HT1080 (cell line): ENCODE results near the gene NTPCR. TPM values are rescaled to one million over a fixed set of nuclear protein-coding genes. Genes with fewer than 3 reads are reported as not detected.
"Not testable (repeated sequence)": the region's sequence is repeated elsewhere in the genome, so short reads cannot be mapped to it uniquely, and the experiment has no call there.

Experiments
- DNase-seq: peaks from one replicate; pipeline ENCODE4 v3.0.0-alpha.2; 2015; ENCODE audit warnings: low read depth
- total RNA-seq: library from RNA; depleted of rRNA; stranded (reverse); fragments of >200 nt; shearing (Covaris generic); gene quantifications from 2 replicates; pipeline ENCODE4 v1.2.3, GENCODE V29; 2014

NTPCR gene
- total RNA-seq, 1 experiment from 2014 or later: 41.1 TPM

GRCh38 chr1:232925421-232926220 is 24.8 kb upstream of the NTPCR start:
- DNase-seq: no peak

- DNase-seq: not testable (repeated sequence)
Observed at GRCh38 chr1:232927166-232927565, 23.2 kb upstream of the NTPCR start.

GRCh38 chr1:232927830-232928505 is 22.4 kb upstream of the NTPCR start:
- DNase-seq: no peak

- DNase-seq: no peak
Observed at GRCh38 chr1:232932486-232933425, 17.7 kb upstream of the NTPCR start.

GRCh38 chr1:232936941-232937340 is 13.5 kb upstream of the NTPCR start:
- DNase-seq: no peak

- DNase-seq: no peak
Observed at GRCh38 chr1:232937741-232938375, 12.6 kb upstream of the NTPCR start.

- no peak for DNase-seq
Observed at GRCh38 chr1:232938926-232939325, 11.5 kb upstream of the NTPCR start.

GRCh38 chr1:232939748-232940147 is 10.7 kb upstream of the NTPCR start:
- no peak for DNase-seq

- DNase-seq: no peak
Observed at GRCh38 chr1:232940262-232940661, 10.1 kb upstream of the NTPCR start.

GRCh38 chr1:232942413-232943294 is 7.8 kb upstream of the NTPCR start:
- no peak for DNase-seq

- DNase-seq: no peak
Observed at GRCh38 chr1:232943679-232944252, 6.6 kb upstream of the NTPCR start.

GRCh38 chr1:232944347-232944746 is 6.1 kb upstream of the NTPCR start:
- peak; percentile 20 for DNase-seq

- DNase-seq: no peak
Observed at GRCh38 chr1:232949636-232950196, 695 bp upstream of the NTPCR start.

- peak; percentile 11 for DNase-seq
Observed at GRCh38 chr1:232951180-232951579, 769 bp downstream of the NTPCR start.

- no peak for DNase-seq
Observed at GRCh38 chr1:232951605-232952004, 1.2 kb downstream of the NTPCR start.

- DNase-seq: peak; percentile 66
Observed at GRCh38 chr1:232952514-232953499, 2.4 kb downstream of the NTPCR start.

- peak; percentile 32 for DNase-seq
Observed at GRCh38 chr1:232954594-232955365, 4.4 kb downstream of the NTPCR start.
